Ectodermal cell (in vitro differentiated cells): ENCODE data around the gene HGS.

Source experiments
- H3K27ac ChIP-seq: 2 replicates; pipeline ENCODE4 v1.7.0; 2013; ENCODE audit warnings: mild to moderate bottlenecking, low read depth, low read length; ENCODE audit not compliant: insufficient read depth, poor library complexity, severe bottlenecking
- H3K27me3 ChIP-seq: 2 replicates; pipeline ENCODE4 v1.7.0; 2013; ENCODE audit warnings: mild to moderate bottlenecking, low read length; ENCODE audit not compliant: insufficient read depth, control insufficient read depth, poor library complexity, severe bottlenecking
- H3K36me3 ChIP-seq: one replicate; pipeline ENCODE4 v1.7.0; 2013; ENCODE audit warnings: low read length; ENCODE audit not compliant: control insufficient read depth, insufficient read depth
- H3K4me1 ChIP-seq: one replicate; pipeline ENCODE4 v1.7.0; 2013; ENCODE audit warnings: low read length; ENCODE audit not compliant: control insufficient read depth, insufficient read depth
- H3K4me3 ChIP-seq: 2 replicates; pipeline ENCODE4 v1.7.0; 2013; ENCODE audit warnings: low read depth, low read length, control low read depth; ENCODE audit not compliant: insufficient read depth
- H3K9me3 ChIP-seq: 2 replicates; pipeline ENCODE4 v1.7.0; 2013; ENCODE audit warnings: mild to moderate bottlenecking, low read length, moderate library complexity; ENCODE audit not compliant: control insufficient read depth
- WGBS, 2 experiments: methylation state at CpG; one replicate each; pipeline ENCODE4 v1.1.7; 2013; ENCODE audit warnings: missing lambda C conversion rate in 2 of 2; 5-methylcytosine and 5-hydroxymethylcytosine counted together

The HGS gene

DNA sequence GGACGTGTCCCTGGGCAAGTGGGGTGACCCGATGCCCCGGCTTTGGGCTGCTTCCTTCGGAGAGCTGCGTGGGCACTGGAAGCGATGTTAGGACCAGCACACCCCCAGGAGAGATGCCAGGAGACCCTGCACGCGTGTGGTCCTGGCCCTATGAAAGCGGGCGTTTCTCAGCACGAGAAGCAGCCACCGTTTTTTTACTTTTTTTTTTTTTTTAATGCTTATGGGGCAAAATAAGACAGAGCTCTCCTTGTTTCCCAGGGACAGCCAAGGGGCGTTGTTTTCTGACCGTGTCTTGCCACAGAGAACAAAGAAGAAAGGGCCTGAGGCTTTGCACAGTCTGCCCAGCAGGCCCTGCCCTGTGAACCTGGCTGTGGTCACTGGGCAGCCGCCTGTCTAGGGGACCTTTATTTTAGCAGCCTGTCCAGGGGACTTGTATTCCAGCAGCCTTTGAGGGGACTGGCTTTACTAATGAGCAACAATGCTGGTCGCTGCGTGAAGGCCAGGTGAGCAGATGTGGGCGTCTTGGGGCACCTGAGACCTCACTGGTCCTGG, 29.3 kb downstream of the HGS start:
- Histone ChIP-seq H3K36me3 (no peaks in the 10 kb centered on the region), H3K4me3 (peak overlapping the region; percentile 67), H3K4me1 (peaks cover 37% of the 10 kb centered on the region), H3K27ac (no peak overlapping the region), H3K9me3 (no peaks in the 10 kb centered on the region), H3K27me3 (peaks cover 23% of the 10 kb centered on the region)
- 59% methylated on average over 18 of the region's 18 CpGs for WGBS, 2 experiments

DNA sequence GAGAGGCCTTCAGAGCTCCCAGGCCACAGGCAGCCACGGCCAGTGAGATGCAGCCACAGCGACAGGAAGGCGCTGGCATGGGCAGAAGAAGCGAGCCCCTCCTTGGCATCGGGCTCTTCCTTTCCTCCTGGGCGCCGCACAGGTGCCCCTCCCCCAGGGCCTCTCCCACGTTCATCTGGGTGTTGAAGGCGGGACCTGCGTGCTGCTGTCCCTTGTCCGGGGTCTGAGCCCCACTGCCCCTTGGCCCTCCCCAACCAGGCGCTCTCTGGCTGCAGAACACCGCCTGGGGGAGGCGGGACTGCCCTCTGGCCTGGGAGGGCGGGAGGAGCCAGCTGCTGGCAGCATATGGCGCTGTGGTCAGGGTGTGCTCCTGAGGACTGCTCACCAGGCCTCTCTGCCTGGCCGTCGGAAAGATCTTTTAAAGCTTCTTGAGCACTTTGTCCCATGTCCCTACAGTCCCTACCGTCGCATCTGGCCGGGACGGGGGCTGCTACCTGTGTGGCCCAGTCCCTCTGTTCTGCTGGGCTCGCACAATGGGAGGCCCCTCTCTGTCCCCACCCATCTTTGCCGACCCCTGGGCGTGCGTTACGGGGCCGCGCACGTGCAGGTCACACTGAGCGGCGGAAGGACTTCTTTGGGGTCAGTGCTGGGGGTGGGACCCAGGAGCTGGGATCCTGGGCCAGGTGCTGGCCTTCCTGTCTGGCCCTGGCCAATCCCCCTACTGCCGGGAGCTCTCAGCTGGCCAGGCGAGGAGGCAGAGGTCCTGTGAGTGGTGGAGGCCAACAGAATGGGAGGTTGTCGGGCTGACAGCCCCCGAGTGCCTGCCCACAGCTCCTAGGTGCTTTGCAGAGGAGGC, 30.0 kb downstream of the HGS start:
- Histone ChIP-seq H3K4me1 (peaks cover 37% of the 10 kb centered on the region), H3K36me3 (no peaks in the 10 kb centered on the region), H3K4me3 (peak overlapping the region; percentile 67), H3K27me3 (peaks cover 23% of the 10 kb centered on the region), H3K27ac (no peak overlapping the region), H3K9me3 (no peaks in the 10 kb centered on the region)
- WGBS, 2 experiments, result 72 to 73% methylated on average over 36 of the region's 36 CpGs

DNA sequence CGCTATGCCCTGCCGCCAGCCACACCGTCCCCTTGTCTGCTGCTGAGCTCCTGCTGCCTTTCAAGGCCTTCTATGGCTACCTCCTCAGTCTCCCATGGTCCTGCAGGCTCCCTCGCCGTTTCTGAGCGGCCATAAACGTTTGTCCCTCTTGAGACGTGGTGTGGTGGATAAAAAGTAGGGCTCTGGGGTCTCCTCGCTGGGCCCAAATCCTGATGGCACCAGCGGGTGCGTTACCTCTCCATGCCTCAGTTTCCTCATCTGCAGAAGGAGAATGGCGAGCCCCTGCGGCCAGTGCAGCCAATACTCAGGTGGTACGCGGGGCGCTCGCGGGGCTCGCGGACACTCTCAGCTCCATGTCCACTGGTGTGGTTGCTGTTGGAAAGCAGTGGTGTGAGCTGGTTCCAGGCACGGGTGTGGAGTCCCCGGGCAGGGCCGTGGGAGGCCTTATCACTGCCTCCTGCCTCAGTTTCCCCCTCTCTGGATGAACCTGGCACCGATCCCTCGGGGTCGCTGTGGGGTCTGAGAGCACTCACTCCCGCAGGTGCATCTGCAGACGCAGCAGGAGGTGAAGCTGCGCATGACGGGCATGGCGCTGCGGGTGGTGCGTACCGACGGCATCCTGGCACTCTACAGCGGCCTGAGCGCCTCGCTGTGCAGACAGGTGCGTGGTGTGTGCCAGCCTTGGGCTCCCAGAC, 30.7 kb downstream of the HGS start:
- Histone ChIP-seq H3K27me3 (peaks cover 23% of the 10 kb centered on the region), H3K4me3 (no peak overlapping the region), H3K9me3 (no peaks in the 10 kb centered on the region), H3K27ac (no peak overlapping the region), H3K4me1 (peaks cover 37% of the 10 kb centered on the region), H3K36me3 (no peaks in the 10 kb centered on the region)
- WGBS, 2 experiments, result 95 to 96% methylated on average over 39 of the region's 39 CpGs

DNA sequence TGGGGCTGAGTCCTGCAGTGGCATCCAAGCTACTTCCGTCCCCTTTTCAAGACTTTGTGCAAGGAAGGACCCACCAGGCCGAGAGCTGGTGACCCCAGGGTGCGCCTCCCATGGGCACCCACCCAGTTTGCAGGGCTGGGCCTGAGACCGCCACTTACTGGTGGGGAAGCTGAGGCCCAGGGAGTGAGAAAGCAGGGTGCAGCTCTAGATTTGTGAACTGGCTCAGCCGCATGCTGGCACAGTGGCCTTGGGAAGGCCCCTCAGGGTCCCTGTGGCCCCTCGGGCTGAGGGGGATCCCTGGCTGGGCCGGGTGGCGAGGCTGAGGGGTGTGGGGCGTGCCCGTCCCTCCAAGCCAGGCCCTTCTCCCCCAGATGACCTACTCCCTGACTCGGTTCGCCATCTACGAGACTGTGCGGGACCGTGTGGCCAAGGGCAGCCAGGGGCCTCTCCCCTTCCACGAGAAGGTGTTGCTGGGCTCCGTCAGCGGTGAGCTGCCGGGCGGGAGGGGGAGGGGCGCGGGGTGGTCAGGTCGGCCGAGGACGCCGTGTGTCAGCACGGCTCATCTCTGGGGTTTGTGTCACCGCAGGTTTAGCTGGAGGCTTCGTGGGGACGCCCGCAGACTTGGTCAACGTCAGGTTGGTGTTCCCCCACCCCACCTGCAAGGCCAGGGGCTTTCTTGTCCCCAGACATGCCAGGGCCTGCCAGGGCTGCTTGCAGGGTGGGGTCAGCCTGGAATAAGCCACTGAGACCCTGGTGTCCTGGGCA, 31.5 kb downstream of the HGS start:
- Histone ChIP-seq H3K4me1 (peaks cover 34% of the 10 kb centered on the region), H3K9me3 (no peaks in the 10 kb centered on the region), H3K36me3 (no peaks in the 10 kb centered on the region), H3K27me3 (peaks cover 17% of the 10 kb centered on the region), H3K27ac (no peak overlapping the region), H3K4me3 (no peak overlapping the region)
- 89 to 90% methylated on average over 32 of the region's 32 CpGs for WGBS, 2 experiments

DNA sequence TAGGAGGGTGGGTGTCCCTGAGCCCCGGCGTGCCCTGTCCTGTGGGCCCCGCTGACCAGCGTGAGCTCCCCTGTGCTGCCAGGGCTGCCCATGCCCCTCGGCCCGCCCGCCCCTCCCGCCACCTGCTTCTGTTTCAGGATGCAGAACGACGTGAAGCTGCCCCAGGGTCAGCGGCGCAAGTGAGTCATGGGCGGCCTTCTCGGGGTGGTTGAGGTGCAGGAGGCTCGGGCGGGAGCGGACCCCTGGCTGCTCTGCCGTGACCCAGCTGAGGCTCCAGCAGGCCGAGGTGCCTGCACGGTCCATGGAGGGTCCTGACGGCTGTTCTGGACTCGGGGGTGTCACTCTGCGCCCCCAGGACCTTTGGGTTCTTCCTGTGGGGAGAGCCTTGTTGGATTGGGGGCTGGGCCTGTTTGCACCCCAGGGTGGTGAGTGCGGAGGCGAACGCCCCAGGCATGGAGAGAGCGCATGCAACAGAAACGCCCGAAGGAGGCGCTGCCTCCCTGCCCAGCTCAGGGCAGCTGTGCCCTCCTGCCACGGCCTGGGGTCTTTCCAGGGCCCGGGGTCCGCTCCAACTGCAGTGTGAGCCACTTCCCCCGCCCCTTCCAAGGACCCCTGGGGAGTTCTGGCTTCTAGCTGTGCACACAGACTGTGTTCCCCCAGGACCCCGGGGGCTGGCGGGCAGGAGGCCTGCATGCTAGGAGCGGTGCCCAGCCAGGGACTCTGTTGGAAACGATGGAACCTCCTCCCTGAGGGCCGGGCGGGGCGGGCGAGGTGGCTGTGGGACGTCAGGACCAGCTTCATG, 32.3 kb downstream of the HGS start:
- H3K27ac ChIP-seq, result no peak overlapping the region
- H3K27me3 ChIP-seq, result peaks cover 9% of the 10 kb centered on the region
- H3K9me3 ChIP-seq, result no peaks in the 10 kb centered on the region
- peaks cover 31% of the 10 kb centered on the region for H3K4me1 ChIP-seq
- H3K4me3 ChIP-seq, result no peak overlapping the region
- H3K36me3 ChIP-seq, result no peaks in the 10 kb centered on the region
- WGBS, 2 experiments, result 95% methylated on average over 43 of the region's 43 CpGs

DNA sequence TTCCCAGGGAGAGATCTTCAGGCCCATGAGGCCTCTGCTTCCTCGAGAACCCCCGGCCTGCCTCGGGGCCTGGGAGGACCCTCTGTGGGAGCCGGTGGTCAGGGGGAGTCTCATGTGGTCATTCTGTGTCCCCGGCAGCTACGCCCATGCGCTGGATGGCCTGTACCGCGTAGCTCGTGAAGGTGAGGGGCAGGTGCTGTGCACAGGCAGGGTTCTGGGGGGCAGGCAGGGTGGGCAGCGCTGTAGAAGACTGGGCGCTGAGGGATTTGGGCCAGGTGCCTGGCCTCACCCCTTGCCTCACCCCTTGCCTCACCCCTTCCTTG, 32.8 kb downstream of the HGS start:
- H3K9me3 ChIP-seq, result no peaks in the 10 kb centered on the region
- 97% methylated on average over 12 of the region's 12 CpGs for WGBS, 2 experiments
- no peak overlapping the region for H3K27ac ChIP-seq
- H3K4me1 ChIP-seq, result peaks cover 26% of the 10 kb centered on the region
- no peak overlapping the region for H3K4me3 ChIP-seq
- no peaks in the 10 kb centered on the region for H3K36me3 ChIP-seq
- peaks cover 4% of the 10 kb centered on the region for H3K27me3 ChIP-seq

DNA sequence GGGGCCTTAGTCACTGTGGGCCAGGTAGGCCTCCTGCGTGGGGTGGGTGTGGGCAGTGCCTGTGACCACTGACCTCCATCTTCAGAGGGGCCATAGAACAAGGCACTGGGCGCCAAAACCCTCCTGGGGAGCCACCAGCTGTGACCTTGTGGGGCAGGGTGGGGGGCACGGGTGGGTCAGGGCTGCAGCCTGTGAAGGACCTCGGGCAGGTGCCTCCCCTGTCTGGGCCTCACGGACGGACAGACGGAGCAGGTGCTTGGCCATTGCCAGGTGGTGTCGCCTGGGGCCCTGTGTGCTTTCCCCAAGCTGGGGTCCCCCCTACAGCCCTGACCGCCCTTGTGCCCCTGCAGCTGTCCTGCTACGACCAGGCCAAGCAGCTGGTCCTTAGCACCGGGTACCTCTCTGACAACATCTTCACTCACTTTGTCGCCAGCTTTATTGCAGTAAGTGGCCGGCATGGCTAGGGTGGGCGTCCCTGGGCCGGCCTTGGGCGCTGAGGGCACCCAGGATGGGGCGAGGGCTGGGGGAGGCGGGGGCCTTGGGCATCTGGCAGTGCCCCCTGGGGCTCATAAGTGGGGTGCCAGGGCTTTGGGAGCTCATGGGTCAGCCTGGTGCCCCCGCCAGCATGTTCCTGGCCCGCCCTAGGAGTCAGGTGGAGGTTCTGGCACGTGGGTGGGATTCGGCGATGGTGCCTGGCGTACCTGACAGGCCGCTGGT, 33.4 kb downstream of the HGS start:
- H3K9me3 ChIP-seq, result no peaks in the 10 kb centered on the region
- H3K36me3 ChIP-seq, result no peaks in the 10 kb centered on the region
- H3K4me1 ChIP-seq, result peaks cover 26% of the 10 kb centered on the region
- H3K4me3 ChIP-seq, result no peak overlapping the region
- WGBS, 2 experiments, result 96% methylated on average over 25 of the region's 25 CpGs
- no peak overlapping the region for H3K27ac ChIP-seq
- H3K27me3 ChIP-seq, result no peaks in the 10 kb centered on the region

DNA sequence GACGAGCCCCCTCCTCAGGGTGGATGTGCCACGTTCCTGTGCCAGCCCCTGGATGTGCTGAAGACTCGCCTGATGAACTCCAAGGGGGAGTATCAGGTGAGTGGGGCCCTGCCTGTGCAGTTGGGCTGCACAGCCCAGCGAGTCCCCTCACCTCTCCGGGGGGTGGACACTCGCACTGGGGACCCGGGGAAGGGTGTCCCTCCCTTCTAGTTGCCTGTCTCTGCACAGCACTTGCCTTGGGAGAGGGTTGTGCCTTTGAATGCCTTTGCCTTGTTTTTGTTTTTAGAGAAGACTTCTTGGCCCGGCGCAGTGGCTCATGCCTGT, 33.9 kb downstream of the HGS start:
- Histone ChIP-seq H3K36me3 (no peaks in the 10 kb centered on the region), H3K4me3 (no peak overlapping the region), H3K4me1 (peaks cover 25% of the 10 kb centered on the region), H3K9me3 (no peaks in the 10 kb centered on the region), H3K27ac (no peak overlapping the region), H3K27me3 (no peaks in the 10 kb centered on the region)
- 95 to 96% methylated on average over 9 of the region's 9 CpGs for WGBS, 2 experiments
